NCI-H510A treated with DMSO at 0.1 percent for 48 hours (cell line): ENCODE data around the gene MMP21.

Source experiments
- DNase-seq: peaks from one replicate; lab custom pipeline; 2025; lab: John Stamatoyannopoulos, UW

MMP21 gene

GRCh38 chr10:125792342-125793300, 17.0 kb upstream of the MMP21 start:
- DNase-seq, result no peak

DNA sequence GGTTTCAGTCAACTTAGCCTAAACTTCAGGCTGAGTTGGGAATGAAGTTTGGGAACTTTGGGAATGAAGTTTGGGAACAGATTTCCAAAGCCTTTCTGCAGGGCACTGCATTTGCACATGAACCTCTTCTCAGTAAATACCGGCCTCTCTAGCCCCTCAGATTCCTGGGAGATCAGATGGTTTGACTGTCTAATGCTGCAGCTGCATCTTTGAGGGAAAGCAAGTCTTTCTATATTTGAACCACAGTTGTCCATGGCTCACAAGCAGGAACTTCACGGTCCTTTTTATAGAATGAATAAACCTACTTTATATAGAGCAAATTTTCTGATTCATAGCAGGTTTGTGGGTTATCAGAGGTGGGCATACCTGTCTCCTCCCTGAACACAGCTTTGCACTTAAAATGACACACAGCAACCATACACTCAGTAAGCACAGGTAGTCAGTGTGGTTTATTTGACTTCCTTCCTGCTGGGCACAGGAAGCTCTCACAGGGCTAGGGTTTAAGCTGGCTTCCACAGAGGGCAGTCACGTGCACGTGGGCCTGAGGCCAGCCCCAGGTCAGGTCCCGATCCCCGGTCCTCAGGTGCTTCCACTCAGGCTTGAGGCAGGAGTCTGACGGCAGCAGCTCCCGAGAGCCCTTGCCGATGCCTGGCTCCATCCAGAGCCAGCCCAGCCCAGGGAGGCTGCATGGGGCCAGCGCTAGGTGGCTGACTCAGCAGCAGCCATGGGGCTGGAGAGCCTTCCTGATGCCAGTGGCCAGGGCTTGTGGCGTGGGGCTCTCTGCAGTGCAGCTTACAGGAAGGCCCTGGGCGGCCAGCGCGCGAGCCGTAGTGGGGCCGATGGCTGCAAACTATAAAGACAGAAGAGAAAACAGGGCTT, 12.8 kb upstream of the MMP21 start:
- DNase-seq, result no peak

DNA sequence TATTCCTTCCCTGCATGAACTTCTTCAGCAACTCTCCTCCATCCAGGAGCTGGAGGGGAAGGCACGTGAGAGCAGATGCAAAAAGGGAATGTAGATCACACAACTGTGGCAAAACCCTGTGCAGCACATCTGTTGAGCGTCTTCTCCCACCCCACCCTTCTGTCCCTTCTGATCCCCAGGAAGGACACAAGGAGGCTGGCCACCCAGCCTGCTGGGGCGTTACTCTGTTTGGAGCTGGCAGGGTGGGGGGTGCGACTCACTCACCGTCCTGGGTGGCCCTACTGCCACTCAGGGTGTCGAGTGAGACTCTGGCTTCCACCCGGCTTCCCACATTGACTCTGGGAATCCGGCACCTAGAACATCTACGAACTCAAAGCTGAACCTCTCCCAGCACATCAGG, 10.2 kb upstream of the MMP21 start:
- DNase-seq, result no peak

- DNase-seq, result no peak
Observed at GRCh38 chr10:125783957-125784356, 8.3 kb upstream of the MMP21 start.

DNA sequence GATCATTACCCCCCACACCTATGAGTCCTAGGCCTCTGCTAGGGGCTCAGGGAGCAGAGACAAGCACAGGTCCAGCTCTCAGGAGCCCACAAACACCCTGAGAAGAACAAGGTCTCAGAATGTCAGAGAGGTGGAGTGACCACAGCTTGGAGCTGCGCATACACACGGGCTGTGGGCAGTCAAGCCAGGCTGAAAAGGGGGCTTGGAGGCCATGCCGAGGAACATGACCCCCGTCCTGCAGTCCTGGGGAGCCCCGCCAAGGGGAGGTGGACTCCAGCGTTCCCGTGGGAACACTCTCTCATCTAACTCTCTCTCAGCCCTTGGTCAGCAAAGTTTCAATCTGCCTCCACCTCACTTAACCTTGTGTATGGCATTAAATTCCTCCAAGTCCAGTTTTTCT, 7.8 kb upstream of the MMP21 start:
- DNase-seq, result no peak

GRCh38 chr10:125782616-125783015, 7.0 kb upstream of the MMP21 start:
- no peak for DNase-seq

DNA sequence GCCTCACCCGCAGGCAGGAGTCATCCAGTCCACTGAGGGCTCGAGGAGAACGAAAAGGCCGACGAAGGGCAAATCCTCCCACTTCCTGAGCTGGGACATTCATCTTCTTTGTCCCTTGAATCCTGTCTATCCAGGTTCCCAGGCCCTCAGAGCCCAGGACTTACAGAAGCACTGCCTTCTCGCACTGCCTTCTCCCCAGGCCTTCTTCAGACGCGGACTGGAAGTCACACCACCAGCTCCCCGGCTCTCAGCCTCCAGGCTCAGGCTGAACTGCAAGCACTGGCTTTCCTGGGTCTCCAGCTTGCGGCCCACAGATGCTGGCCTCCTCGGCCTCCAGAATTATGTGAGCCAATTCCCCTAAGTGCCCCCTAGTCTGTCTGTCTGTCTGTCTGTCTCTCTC, 6.4 kb upstream of the MMP21 start:
- no peak for DNase-seq

GRCh38 chr10:125781374-125781773, 5.8 kb upstream of the MMP21 start:
- no peak for DNase-seq

- DNase-seq, result no peak
Observed at GRCh38 chr10:125779403-125780327, 4.0 kb upstream of the MMP21 start.

DNA sequence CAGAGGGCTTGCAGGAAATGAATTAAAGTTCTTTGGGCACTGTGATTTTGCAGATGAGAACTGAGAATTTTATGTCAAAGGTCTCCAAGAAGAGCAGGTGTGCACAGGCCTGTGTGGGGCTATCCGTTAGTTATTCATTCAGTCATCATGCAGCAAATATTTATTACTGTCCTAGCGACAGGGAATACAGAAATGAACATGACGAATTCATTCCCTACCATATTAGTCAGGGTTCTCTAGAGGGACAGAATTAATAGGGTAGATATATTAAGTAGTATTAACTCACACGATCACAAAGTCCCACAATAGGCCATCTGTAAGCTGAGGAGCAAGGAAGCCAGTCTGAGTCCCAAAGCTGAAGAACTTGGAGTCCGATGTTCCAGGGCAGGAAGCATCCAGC, 2.9 kb upstream of the MMP21 start:
- no peak for DNase-seq

- DNase-seq, result no peak
Observed at GRCh38 chr10:125777806-125778205, 2.2 kb upstream of the MMP21 start.

GRCh38 chr10:125774581-125775191, 935 bp downstream of the MMP21 start:
- no peak for DNase-seq

DNA sequence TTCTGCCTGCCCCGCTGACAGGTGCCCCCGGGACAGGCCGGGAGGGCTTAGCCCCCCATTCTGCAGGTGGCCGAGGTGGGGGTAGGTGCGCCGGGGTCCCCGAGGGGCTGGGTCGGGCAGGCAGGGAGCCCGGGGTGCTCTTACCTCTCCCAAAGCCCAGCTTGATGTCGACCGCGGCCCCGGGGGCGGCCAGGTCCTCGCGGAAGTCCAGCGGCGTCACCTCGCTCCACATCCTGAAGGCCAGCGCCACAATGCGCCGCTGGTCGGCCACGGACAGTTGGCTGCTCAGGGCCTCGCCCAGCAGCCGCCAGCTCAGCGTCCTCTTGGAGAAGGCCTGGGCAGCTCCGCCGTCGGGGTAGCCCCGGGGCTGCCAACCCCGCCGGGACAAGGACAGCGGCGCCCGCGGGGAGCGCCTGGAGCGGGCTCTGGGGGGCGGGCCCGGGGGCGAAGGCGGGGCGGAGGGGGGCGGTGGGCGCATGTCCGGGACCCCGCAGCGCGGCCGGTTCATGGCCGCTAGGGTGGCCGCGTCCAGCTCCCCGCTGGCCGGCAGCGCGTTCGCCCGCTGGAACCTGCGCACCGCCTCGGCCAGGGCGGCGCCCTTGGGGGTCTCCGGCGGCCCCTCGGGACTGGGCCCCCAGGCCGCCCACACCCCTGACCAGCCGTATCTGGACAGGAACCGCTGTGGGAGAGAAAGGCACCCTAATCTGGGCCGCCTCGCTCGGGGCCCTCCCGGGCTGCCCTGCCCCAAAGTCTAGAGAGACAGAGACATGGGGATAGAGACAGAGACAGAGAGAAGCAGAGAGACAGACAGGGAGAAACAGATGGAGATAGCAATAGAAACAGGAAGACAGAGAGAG, 1.7 kb downstream of the MMP21 start:
- DNase-seq, result no peak

- no peak for DNase-seq
Observed at GRCh38 chr10:125772864-125773180, 2.8 kb downstream of the MMP21 start.

DNA sequence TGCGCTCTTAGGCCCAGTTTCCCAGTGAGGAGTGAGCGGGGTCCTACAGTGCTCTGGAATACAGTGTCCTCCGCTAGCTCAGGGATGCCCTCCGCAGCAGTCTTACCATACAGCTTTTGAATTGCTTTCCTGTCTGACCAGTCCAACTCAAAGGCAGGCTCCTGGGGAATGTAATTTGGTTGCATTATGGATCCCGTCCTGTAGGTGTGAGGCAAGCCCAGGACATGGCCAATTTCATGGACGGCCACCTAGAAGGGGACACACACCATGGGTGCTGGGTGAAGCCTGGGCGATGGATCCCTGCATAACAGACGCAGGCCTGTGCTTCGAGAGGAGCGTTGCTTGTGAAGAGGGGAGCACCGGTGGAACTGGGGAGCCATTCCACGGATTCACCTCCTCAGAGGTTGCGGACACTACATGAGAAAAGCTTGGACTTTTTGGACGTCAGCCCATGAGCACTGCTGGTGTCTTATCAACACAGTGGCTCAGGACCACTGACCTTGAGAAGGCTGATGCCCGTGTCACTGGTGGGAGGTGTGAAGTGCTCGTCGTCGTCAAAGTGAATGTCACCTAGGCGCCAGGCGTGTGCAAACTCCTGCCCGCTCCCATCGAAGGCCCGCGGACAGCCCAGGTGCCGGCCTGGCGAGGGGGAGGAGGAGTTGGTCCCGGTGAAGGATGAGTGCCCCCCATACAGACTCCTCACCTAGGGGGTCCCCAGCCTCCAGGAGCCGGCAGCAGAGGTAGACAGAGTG, 3.3 kb downstream of the MMP21 start:
- DNase-seq, result no peak

DNA sequence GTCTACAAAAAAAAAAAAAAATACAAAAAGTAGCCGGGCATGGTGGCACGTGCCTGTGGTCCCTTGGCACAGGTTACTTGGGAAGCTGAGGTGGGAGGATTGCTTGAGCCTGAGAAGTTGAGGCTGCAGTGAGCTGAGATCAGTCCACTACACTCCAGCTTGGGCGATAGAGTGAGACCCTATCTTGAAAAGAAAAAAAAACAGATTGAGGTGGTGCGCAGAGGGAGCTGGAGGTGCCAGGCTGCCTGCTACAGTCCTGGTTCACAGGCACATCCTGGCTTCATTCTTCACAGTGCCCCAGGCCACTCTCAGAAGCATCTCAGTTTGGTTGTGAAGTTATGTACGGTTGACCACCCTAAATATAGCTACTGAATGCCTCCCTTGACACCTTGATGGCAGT, 4.8 kb downstream of the MMP21 start:
- no peak for DNase-seq

DNA sequence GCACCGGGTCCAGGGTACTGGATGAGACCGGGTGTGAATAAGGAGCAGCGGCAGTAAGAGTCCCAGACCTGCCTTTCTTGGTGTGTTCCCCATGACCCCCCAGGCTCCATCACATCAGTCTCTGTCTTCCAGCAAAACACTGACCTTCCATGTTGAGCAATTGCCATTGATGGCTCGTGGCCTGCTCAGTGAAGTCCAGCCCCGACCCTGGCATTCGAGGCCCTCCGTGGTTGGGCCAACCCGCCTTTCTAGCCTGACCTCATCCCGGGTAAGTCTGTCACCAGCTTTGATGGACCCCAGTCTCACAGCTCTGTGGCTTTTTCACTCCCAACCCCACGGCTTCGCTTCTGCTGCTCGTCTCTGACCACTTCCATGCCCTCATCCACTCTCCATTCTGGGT, 6.4 kb downstream of the MMP21 start:
- DNase-seq, result no peak

GRCh38 chr10:125768219-125768855, 7.3 kb downstream of the MMP21 start:
- DNase-seq, result no peak

DNA sequence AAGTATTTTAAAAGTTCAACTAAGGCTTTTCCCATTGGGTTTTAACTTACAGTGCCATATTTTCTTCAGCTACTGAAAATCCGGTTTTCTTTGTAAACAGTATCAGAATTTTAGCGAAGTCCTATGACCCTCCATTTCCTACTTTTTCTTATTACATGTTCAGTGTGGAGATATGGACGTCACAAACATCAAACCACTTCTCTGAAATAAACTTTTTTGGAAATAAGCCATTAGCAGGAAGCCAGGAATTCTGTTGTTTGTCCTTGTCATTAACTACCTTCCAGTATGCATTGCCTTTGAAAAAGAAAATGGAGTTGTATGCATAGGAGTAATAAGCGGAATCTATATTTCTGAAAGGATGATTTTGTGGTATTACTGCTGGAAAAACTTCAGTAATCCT, 9.1 kb downstream of the MMP21 start:
- no peak for DNase-seq
